ENCODE results near the gene COL23A1.

The COL23A1 gene

GRCh38 chr5:178551468-178551867 lies 38.7 kb downstream of the COL23A1 start:
- DNase-seq, result no peak

DNA sequence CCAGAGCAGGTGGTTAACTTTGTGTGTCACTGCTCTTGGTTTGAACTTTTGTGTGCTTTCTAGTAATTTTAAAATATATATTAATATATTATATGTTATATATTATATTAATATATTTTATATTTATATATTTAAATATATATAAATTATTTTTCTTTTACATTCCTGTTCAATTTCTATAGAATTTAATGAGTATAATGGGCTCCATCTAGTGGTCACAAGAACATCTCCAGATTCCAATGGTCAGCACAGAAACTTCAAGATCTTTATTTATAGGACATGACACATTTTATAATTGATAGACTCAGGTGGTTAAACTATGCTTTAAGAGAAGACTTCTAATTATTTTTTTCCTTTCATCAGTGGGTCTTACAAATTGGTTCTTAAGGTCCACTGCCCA lies 39.1 kb downstream of the COL23A1 start:
- no peak for DNase-seq

DNA sequence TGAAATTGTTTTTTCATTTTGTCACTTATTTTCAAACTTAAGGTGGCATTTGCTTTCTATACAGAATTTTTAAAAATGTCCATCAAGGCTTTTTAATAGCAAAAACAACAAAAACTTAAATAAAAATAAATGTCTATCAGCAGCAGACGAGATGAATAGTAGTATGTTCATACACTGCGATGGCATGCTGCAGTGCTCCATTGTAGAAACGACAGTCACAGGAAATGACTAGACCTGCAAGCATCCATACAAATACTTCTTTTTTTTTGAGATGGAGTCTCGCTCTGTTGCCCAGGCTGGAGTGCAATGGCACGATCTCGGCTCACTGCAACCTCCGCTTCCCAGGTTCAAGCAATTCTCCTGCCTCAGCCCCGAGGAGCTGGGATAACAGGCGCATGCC lies 41.4 kb downstream of the COL23A1 start:
- no peak for DNase-seq

GRCh38 chr5:178547753-178548415 lies 42.3 kb downstream of the COL23A1 start:
- no peak for DNase-seq

DNA sequence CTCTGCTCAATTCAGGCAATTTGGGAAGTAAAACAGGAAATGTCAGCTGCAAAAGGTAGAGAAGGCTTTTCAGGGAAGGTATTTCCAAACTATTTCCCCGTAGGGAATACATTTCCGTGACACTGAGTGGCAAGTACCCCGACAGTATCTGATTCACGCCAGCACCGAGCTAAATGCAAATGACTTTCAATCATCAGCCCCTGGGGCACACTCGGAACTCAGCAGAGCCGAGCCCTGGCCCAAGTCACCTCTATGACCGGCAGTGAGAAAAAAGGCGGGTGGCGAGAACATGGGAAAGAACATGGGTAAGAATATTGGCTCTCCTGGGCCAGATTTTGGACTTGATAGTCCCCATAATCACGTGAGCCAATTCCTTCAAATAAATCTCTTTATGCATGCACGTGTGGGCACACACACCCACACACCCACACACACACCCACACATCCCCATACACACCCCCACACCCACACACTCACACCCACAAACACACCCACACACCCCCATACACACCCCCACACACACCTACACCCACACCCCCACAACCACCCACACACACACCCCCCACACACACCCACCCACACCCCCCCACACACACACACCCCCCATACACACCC lies 43.0 kb downstream of the COL23A1 start:
- DNase-seq, result no peak

- no peak for DNase-seq
Measured at GRCh38 chr5:178546675-178547033, 43.5 kb downstream of the COL23A1 start.

DNA sequence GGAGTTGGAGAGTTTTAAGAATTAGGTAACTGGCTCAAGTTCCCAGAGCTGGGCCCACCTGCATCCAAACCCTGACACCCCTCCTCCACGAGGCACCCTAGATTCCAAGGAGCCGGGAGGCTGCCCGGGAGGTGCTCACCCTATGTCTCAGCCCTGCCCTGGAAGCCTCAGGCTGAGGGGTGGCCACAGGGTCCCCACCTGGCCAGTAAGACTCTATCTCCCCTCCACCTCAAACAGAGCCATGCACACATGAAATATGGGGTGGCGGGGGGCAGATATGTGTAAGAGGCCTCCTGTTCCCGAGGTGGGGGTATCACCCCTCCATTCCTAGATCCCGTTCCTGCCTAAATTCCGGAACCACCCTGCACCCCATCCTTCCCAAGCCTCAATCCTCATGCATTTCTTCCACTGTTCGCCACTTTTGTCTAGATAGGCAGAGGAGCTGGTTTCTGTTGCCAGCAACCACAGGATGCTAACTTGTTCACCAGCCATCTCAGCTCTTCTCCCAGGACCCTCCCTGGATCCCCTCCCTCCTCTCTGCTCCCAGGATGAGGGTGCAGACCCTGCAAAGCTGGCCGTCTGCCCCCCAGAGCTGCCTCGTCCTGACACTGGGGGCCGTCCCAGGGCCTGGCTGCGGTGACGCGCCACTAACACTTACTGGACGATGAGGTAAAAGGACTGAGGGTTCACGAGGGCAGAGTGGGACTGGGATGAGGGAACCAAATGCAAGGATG lies 44.1 kb downstream of the COL23A1 start:
- no peak for DNase-seq

DNA sequence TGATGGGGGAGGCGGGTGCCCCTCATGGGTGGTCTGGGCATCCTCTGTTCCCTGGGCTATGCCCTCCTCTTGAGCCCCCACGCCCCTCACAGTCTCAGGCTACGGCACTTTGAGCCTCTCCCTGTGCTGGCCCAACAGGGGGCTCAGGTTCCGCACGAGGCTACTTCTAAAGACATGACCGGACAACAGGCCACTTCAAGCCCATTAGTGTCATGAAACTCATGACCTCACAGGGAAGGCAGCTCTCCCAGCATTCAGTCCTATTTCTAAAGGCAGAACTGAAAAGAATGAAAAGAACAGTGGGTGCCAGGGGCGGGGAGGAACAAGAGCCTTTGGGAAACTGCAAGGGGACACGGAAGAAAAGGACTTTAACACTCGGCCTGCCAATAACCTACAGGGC lies 45.0 kb downstream of the COL23A1 start:
- no peak for DNase-seq

GRCh38 chr5:178544166-178544834 lies 45.9 kb downstream of the COL23A1 start:
- no peak for DNase-seq

- DNase-seq, result no peak
Measured at GRCh38 chr5:178542455-178542854, 47.7 kb downstream of the COL23A1 start.

GRCh38 chr5:178540526-178540925 lies 49.7 kb downstream of the COL23A1 start:
- no peak for DNase-seq

DNA sequence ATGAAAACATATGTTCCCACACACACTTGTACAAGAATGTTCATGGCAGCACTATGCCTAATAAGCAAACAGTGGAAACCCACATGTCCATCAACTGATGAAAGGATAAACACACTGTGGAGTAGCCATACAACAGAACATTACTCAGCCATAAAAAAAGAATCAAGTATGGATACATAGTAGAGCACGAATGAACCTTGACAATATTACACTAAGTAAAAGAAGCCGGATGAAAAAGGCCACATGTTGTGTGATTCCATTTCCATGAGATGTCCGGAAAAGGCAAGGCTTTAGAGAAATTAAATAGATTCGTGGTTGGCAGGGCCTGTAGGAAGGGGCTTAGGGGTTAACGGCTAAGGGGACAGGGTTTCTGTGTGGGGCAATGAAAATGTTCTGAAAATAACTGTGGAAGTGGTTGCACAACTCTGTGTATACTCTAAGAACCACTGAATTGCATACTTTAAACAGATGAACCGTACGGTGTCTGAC lies 51.4 kb downstream of the COL23A1 start:
- no peak for DNase-seq

DNA sequence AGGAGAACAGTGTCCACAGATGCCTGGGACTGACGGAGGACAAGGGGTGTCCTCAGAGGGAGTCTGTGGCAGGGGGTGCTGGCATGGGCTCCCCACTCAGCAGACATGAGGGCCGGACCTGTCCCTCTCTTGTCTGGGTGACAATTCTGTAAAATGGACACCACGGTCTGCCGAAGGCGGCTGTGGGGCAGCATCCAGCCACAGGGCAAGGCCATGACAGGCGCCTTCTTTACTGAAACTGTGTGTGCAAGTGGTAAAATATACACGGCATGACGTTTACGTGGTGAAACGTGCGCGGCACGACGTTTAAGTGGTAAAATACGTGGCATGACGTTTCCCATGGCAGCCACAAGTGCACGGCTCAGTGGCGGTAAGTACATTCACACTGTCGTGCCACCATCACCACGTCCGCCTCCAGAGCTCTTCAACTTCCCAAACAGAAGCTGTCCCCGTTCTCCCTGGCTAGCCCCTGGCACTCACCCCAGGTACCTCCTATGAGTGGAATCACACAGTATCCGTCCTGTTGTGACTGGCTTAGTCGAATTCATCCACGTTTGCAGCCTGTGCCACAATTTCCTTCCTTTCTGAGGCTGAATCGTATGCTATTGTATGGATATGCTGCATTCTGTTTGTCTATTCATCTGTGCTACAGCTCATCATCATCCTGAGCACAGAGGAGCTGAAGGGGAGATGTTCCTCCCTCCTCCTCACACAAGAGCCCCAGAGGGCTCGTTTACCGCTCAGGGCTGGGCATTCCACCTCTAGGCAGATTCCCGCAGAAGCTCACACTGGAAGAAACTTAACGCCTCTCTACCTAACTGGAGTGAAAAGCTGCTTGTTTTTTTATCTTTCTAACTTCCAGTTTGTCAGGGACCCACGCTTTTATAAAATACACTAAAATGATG lies 52.5 kb downstream of the COL23A1 start:
- DNase-seq, result no peak

DNA sequence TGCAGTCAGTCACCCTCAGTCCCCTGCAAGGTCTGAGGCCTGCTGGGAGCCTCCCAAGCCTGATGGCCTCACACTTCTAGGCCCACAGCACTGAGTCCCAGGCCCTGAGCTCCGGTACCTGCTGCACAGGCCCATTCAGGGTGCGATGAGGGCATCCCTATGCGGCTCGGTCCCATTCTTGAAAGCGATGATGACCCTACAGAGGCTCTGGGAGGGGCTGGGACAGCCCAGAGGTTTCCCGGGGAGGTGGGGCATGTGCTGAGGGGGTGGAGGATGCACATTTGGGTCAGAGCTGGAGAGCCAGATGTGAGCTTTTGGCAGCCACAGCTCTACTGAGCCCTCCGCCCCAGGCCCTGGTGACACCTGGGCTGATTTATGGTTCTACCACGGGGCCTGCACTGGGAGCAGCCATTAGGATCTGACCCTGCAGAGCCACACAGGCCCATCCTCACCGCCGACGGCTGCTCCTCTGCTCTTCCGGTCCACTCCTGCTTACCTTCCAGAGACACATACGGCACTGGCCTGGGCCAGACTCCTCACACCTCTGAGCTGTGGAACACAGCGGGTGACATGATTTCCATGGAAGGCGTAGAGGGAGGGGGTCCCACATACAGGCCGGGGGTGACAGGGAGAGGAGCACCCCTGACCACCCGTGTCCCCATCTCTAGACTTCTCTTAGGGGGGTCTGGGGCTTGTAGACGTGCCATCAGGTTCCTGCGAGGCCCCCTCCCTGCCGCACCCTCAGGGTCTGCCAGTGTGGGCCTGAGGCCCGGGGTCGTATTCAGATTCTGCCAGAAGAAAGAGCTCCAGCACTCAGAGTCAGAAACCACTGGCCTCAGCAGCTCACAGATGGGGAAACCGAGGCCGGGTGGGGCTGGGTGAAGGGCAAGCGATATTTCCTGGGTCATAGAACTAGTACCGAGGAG lies 53.4 kb downstream of the COL23A1 start:
- no peak for DNase-seq

DNA sequence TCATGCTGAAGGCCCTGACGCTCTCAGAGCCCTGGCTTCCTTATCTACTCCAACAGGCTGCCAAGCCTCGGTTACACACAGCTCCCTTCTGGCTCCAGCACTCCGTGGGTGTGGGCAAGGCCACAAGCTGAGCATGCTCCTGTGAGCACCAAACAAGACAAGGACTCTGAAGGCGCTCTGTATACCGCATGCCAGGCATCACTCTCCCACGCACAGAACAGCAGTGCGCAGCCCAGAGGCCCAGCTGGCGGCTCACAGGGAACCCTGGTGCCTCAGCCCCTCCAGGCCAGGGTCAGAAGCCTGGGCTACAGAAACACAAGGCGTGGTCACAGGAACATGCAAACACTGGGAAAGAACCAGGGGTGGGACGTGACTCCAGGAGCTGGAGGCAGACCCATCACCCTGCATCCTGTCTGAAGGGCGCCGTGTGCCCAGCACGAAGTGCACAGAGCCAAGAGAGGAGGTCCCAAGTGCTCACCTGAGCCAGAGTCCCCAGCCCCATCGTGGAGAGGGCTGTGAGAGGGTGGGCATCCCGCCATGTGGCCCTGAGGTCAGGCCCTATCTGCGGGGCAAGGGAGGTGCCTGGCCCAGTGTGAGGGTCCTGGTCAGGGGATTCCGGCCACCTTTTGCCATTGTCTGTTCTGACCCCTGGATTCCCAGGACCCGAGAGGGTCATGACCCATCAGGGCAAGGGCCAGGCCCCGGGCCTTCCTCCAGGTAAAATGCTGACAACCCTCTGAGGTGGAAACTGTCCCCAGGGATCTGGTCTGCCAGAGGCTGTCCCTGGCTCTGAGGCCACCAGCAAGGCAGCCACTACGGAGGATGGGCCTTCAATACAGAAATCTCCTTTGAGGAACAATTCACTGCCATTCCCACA lies 54.7 kb downstream of the COL23A1 start:
- DNase-seq, result no peak

DNA sequence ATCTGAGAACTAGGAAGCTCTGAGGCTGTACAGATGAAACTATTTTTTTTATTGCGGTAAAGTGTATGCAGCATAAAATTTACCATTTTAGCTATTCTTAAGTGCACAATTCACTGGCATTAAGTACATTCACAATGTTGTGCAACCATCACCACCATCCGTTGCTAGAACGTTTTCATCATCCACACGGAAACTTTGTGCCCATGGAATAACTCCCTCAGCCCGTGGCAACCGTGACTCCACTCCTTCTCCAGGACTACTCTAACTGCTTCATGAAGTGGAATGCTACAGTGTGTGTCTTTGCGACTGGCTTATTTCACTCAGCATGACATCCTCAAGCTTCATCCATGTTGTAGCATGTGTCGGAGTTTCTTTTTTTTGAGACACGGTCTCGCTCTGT lies 57.1 kb downstream of the COL23A1 start:
- no peak for DNase-seq

DNA sequence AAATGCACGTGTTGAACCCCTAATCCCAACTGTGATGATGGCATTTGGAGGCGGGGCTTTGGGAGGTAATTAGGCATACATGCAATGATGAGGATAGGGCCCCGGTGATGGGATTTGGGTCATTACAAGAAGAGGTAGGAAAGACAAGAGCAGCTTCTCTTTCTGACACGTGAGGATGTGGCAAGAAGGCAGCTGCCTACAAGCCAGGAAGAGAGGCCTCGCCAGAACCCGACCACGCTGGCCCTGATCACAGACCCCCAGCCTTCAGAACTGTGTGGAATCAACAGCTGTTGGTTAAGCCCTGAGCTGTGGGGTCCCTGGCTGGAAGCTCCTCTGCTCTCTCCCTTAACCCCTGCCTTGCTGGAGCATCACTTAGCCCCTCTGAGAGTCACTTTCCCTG lies 57.5 kb downstream of the COL23A1 start:
- no peak for DNase-seq

DNA sequence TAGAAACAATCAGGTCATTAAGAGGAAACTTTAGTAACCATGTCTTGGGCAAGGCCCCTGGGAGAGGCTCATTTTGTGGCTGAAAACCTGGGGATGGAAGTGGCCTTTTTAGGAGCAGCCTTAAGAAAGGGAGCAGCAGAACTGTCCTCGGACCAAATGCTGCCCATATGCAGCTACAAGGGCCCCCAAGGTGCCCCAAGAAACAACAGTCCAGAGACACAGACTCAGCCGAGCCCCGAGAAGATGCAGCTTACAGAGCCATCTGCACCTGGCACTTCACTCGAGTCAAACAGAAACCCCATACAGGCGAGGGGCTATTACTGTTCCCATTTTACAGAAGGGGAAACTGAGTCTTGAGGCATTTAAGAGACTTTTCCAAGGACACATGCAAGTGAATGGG lies 58.0 kb downstream of the COL23A1 start:
- no peak for DNase-seq

- no peak for DNase-seq
Measured at GRCh38 chr5:178531786-178532185, 58.4 kb downstream of the COL23A1 start.

DNA sequence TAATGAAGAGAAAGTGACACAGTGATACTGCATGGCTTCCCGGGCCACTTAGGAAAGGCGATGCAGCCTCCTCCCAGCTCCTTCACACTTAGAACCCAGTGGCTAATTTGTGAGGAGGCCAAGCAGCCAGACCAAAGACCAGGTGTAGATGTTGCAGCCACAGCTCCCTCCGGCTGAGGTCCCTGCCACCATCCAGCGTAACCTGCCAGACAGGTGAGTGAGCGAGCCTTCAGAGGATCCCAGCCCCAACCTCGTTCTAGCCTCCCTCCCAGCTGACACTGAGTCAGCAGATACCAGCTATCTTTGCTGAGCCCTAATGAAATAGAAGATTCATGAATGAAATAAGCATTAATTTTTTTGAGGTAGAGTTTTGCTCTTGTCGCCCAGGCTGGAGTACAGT lies 59.7 kb downstream of the COL23A1 start:
- DNase-seq, result no peak
